Activated CD8-positive, alpha-beta memory T cell treated with anti-CD3 and anti-CD28 coated beads, Interleukin-2, amount 10 ng/mL, durations not matched to agents 7 days and 5 days (primary cell): Measurements from ENCODE around the gene BARHL2. TPM values are rescaled to one million over a fixed set of nuclear protein-coding genes. Genes with fewer than 3 reads are reported as not detected.

ENCODE experiments used
- ATAC-seq: fragments of 150-1000 bp; cut with Tn5 transposase; one replicate; pipeline ENCODE4 v1.10.0; 2021; ENCODE audit warnings: moderate library complexity
- CTCF ChIA-PET: fragments of 350-600 bp; sonication (Branson Sonifier 250); formaldehyde crosslinking; loops from one replicate; lab custom pipeline; 2021; ENCODE audit warnings: antibody characterized with exemption; lab: Charles Lee
- DNase-seq: peaks from one replicate; pipeline ENCODE4 v3.0.0-alpha.2; 2020
- H3K27ac Mint-ChIP-seq: one replicate; pipeline ENCODE4 v1.8.0; 2021; ENCODE audit warnings: mild to moderate bottlenecking, mixed read lengths
- H3K27me3 Mint-ChIP-seq: one replicate; pipeline ENCODE4 v1.8.0; 2021; ENCODE audit warnings: mixed read lengths
- H3K36me3 Mint-ChIP-seq: one replicate; pipeline ENCODE4 v1.8.0; 2021; ENCODE audit warnings: mild to moderate bottlenecking, mixed read lengths
- H3K4me1 Mint-ChIP-seq: one replicate; pipeline ENCODE4 v1.8.0; 2021; ENCODE audit warnings: mixed read lengths
- H3K4me3 Mint-ChIP-seq: one replicate; pipeline ENCODE4 v1.8.0; 2021; ENCODE audit warnings: mild to moderate bottlenecking, moderate library complexity, mixed read lengths
- H3K9me3 Mint-ChIP-seq: one replicate; pipeline ENCODE4 v1.8.0; 2022; ENCODE audit warnings: low read depth, mixed read lengths
- total RNA-seq, 2 experiments: library from RNA; stranded (reverse); gene quantifications; one replicate each; pipeline ENCODE4 v1.2.3, GENCODE V29; 2021

BARHL2 gene
- total RNA-seq: not detected

DNA sequence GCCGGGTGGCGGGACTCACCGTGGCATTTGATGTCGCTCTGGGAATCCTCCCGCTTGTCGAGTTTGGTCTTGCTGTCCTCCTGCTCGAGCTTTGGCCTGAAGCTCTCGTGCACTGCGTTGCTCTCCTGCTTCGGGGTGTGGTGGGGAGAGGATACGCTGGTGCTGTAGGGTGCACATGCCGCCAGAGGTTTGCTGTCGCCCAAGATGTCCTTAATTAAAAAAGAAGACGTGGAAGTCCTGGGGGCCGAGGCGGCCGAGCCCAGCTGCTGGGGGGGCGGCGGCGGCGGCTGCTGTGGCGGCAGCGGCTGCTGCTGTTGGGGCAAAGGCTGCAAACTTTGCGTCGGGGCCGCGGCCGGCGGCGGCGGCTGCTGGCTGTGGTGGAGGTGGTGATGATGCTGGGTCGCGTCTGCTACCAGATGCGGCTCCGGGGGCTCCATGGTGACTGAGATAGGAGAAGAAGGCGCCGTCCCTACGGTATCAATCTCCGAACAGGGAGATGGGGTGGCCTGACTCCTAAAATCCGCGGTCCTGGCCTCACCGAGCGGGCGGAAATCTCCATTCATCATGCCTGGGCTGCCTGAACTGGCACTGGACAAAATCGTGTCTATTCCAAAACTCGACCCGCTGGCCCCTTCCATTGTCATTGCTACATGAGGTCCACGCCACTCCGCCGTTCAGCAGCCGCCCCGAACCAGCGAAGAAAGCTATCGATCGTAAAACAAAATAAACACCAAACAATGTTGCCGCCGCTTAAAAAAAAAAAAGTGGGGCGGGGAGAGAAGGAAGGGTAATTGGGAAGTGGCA lies at the start of gene BARHL2:
TSS of gene BARHL2 (minus strand) at position 751 of the 804 bp plus-strand sequence. CDS start at position 644, 107 bp downstream.
- ATAC-seq (no peak), DNase-seq (no peak)
- H3K27me3 Mint-ChIP-seq: peaks cover 92% of the 10 kb centered on the region
- H3K9me3 Mint-ChIP-seq: peaks cover 2% of the 10 kb centered on the region
- peaks cover 15% of the 10 kb centered on the region for H3K4me1 Mint-ChIP-seq
- peak within 1 kb of the TSS; percentile 72 for H3K27ac Mint-ChIP-seq
- CTCF ChIA-PET: interaction anchor here (0.6 to 1.3 kb wide), 2 partner anchors 11 to 259 kb away, joined by 3 read pairs; no protein-coding TSS in a partner anchor
- peak within 1 kb of the TSS; percentile 26 for H3K4me3 Mint-ChIP-seq
- peaks cover 12% of the 10 kb centered on the region for H3K36me3 Mint-ChIP-seq

GRCh38 chr1:90763930-90764329 lies 46.8 kb upstream of the BARHL2 start:
- DNase-seq: no peak
- Mint-ChIP-seq H3K4me3 (no peak overlapping the region), H3K9me3 (no peaks in the 10 kb centered on the region), H3K27ac (no peak overlapping the region), H3K4me1 (no peaks in the 10 kb centered on the region), H3K27me3 (peaks cover 33% of the 10 kb centered on the region), H3K36me3 (no peaks in the 10 kb centered on the region)
- ATAC-seq: no peak
- CTCF ChIA-PET: no interaction called here

DNA sequence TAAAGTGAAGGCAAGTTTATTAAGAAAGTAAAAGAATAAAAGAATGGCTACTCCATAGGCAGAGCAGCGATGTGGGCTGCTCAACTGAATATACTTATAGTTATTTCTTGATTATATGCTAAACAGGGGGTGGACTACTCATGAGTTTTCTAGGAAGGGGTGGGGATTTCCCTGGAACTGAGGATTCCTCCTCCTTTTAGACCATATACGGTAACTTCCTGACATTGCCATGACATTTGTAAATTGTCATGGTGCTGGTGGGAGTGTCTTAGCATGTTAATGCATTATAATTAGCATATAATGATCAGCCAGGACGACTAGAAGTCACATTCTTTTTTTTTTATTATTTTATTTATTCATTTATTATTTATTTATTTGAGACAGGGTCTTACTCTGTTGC lies 46.4 kb upstream of the BARHL2 start:
- CTCF ChIA-PET: no interaction called here
- no peaks in the 10 kb centered on the region for H3K4me1 Mint-ChIP-seq
- no peaks in the 10 kb centered on the region for H3K9me3 Mint-ChIP-seq
- no peak overlapping the region for H3K4me3 Mint-ChIP-seq
- H3K27me3 Mint-ChIP-seq: peaks cover 36% of the 10 kb centered on the region
- no peak overlapping the region for H3K27ac Mint-ChIP-seq
- H3K36me3 Mint-ChIP-seq: no peaks in the 10 kb centered on the region
- DNase-seq (no peak), ATAC-seq (no peak)

DNA sequence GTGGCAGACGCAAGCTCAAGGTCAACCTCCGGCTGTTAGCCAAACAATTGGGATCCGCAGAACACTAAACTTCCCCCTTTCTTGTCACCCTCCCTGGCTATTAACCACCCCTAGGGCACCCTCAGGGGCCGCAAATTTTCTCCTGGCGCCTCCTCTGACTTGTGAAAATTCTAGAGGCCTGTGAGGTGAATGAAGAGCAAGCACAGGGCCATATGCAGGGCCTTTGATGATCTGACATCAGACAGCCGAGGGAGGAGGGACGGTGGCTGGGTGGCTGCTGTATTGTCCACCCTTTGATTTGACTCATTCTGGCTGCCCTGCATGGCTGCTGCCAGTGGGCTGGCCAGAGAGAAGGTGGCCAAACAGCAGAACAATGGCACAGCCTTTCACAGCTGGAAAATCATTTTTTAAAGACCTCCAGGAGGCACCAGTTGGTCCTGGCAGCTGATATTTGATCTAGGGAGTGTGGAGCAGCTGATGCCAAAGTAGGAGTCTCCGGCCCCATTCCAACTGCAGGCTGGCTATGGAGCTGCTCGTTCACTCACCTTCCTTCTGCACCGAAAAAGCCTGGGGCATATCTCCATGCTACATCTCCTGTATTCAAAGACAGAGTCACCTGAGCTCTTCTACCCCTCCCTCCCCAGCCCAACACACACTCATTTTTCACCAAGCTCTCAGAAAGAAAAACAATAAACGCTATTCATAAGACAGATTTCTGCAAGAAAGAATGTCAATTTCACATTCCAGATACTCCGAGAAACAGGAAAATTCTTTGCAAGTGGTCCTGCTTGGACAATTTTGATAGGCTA lies 44.9 kb upstream of the BARHL2 start:
- no peak overlapping the region for H3K27ac Mint-ChIP-seq
- H3K36me3 Mint-ChIP-seq: no peaks in the 10 kb centered on the region
- DNase-seq (no peak), ATAC-seq (no peak)
- H3K4me1 Mint-ChIP-seq: no peaks in the 10 kb centered on the region
- no peaks in the 10 kb centered on the region for H3K9me3 Mint-ChIP-seq
- H3K27me3 Mint-ChIP-seq: peaks cover 25% of the 10 kb centered on the region
- CTCF ChIA-PET: no interaction called here
- H3K4me3 Mint-ChIP-seq: no peak overlapping the region

GRCh38 chr1:90761156-90761555 lies 44.1 kb upstream of the BARHL2 start:
- H3K27ac Mint-ChIP-seq: no peak overlapping the region
- no peaks in the 10 kb centered on the region for H3K9me3 Mint-ChIP-seq
- no peak for ATAC-seq
- H3K4me3 Mint-ChIP-seq: no peak overlapping the region
- H3K4me1 Mint-ChIP-seq: no peaks in the 10 kb centered on the region
- no peak for DNase-seq
- CTCF ChIA-PET: no interaction called here
- H3K36me3 Mint-ChIP-seq: no peaks in the 10 kb centered on the region
- H3K27me3 Mint-ChIP-seq: peaks cover 25% of the 10 kb centered on the region

DNA sequence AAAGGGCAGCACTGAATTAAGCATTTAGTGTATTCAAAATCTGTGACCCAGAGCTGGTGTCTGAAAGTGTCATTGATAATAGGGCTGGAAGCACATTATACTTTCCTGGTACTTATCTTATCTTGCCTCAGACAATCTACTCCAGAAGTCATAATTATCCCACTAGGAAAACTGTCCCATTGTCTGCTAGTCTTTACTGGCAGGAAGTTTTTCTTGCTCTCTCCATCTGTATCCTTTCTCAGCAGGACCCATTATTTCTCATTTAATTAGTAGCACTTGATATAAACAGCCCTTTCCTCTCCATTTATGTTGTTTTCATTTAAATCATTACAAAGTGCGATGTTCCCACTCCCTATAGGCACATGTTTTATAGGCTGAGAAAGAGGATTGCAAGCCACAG lies 36.5 kb upstream of the BARHL2 start:
- no peak for ATAC-seq
- no peak overlapping the region for H3K27ac Mint-ChIP-seq
- no peak overlapping the region for H3K4me3 Mint-ChIP-seq
- DNase-seq: no peak
- H3K4me1 Mint-ChIP-seq: no peaks in the 10 kb centered on the region
- H3K9me3 Mint-ChIP-seq: no peaks in the 10 kb centered on the region
- no peaks in the 10 kb centered on the region for H3K36me3 Mint-ChIP-seq
- H3K27me3 Mint-ChIP-seq: peaks cover 31% of the 10 kb centered on the region
- CTCF ChIA-PET: no interaction called here

DNA sequence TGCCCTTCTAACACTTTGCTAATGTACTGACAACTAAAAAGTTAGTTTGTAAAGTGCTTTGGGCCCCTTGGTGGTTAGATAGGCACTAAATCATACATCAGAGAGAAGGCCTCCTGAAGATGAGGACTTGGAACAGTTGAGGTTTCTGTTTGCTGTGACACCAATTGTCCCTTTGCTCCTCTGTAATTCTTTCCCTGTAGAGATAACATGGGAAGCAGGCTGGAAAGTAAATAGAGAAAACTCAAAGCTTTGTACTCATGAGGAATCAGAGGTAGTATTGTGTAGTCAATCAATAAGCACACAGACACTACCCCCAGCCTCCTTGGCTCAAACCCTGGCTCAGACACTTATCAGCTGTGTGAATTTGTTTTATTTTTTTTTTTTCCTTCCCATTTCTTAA lies 31.6 kb upstream of the BARHL2 start:
- no peaks in the 10 kb centered on the region for H3K4me1 Mint-ChIP-seq
- DNase-seq: no peak
- H3K36me3 Mint-ChIP-seq: no peaks in the 10 kb centered on the region
- no peak overlapping the region for H3K27ac Mint-ChIP-seq
- CTCF ChIA-PET: no interaction called here
- no peaks in the 10 kb centered on the region for H3K9me3 Mint-ChIP-seq
- ATAC-seq: no peak
- H3K27me3 Mint-ChIP-seq: peaks cover 40% of the 10 kb centered on the region
- no peak overlapping the region for H3K4me3 Mint-ChIP-seq

- Mint-ChIP-seq H3K4me3 (no peak overlapping the region), H3K36me3 (no peaks in the 10 kb centered on the region), H3K27me3 (peaks cover 27% of the 10 kb centered on the region), H3K27ac (no peak overlapping the region), H3K4me1 (no peaks in the 10 kb centered on the region), H3K9me3 (no peaks in the 10 kb centered on the region)
- no peak for ATAC-seq
- no peak for DNase-seq
- CTCF ChIA-PET: interaction anchor here (1.2 kb wide), 1 partner anchor 17 kb away, joined by 3 read pairs; no protein-coding TSS in a partner anchor
These were observed 29.8 kb upstream of the BARHL2 start for GRCh38 chr1:90746857-90747256.

GRCh38 chr1:90745972-90746371 lies 28.9 kb upstream of the BARHL2 start:
- no peak overlapping the region for H3K27ac Mint-ChIP-seq
- no peaks in the 10 kb centered on the region for H3K36me3 Mint-ChIP-seq
- ATAC-seq (no peak), DNase-seq (no peak)
- H3K4me1 Mint-ChIP-seq: no peaks in the 10 kb centered on the region
- no peaks in the 10 kb centered on the region for H3K9me3 Mint-ChIP-seq
- H3K4me3 Mint-ChIP-seq: no peak overlapping the region
- CTCF ChIA-PET: no interaction called here
- H3K27me3 Mint-ChIP-seq: peaks cover 31% of the 10 kb centered on the region

GRCh38 chr1:90732136-90732535 lies 15.0 kb upstream of the BARHL2 start:
- CTCF ChIA-PET: interaction anchor here (2.5 kb wide), 1 partner anchor 11 kb away, joined by 21 read pairs; no protein-coding TSS in a partner anchor
- peaks cover 85% of the 10 kb centered on the region for H3K27me3 Mint-ChIP-seq
- no peak for ATAC-seq
- peaks cover 3% of the 10 kb centered on the region for H3K36me3 Mint-ChIP-seq
- no peak for DNase-seq
- H3K27ac Mint-ChIP-seq: no peak overlapping the region
- no peak overlapping the region for H3K4me3 Mint-ChIP-seq
- peaks cover 19% of the 10 kb centered on the region for H3K4me1 Mint-ChIP-seq
- H3K9me3 Mint-ChIP-seq: no peaks in the 10 kb centered on the region

DNA sequence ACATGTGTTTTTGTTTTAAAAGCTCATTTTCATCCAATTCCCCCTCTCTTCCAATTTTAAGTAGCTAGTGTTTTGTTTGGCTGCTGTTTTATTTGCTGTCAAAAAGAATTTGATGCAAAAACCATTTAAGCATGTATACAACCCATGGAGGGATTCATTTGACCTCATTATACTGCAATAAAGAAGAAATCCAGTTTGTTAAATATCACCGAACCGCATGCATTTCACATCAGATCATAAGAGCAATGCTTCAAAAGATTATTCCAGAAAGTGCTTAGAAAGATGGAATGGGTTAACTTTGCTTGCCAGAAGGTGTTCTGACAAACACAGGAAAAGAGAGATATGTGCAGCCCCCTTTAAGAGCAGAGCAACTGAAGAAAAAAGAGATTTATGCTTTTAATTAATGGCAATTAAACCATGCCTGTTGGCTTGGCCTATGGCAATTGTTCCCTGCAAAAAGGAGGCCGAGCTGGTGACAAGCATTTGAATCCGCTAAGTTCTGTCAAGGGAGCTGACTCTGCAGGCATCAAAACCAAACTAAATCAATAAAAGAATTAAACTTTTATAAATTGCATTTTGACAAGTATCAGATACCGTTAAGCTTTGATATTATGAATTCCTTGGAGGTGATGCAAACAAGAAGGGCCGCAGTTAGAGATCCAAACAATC lies 14.4 kb upstream of the BARHL2 start:
- peaks cover 88% of the 10 kb centered on the region for H3K27me3 Mint-ChIP-seq
- H3K4me3 Mint-ChIP-seq: no peak overlapping the region
- CTCF ChIA-PET: interaction anchor here (1.0 to 2.5 kb wide), 3 partner anchors 10 to 151 kb away, joined by 3 to 21 read pairs (median 3); no protein-coding TSS in a partner anchor
- H3K9me3 Mint-ChIP-seq: no peaks in the 10 kb centered on the region
- peaks cover 3% of the 10 kb centered on the region for H3K36me3 Mint-ChIP-seq
- no peak for ATAC-seq
- no peak for DNase-seq
- H3K27ac Mint-ChIP-seq: no peak overlapping the region
- H3K4me1 Mint-ChIP-seq: peaks cover 19% of the 10 kb centered on the region

- H3K36me3 Mint-ChIP-seq: peaks cover 10% of the 10 kb centered on the region
- H3K4me1 Mint-ChIP-seq: peaks cover 21% of the 10 kb centered on the region
- peak overlapping the region; percentile 62 for H3K27ac Mint-ChIP-seq
- DNase-seq: no peak
- no peaks in the 10 kb centered on the region for H3K9me3 Mint-ChIP-seq
- no peak for ATAC-seq
- H3K4me3 Mint-ChIP-seq: peak overlapping the region; percentile 22
- CTCF ChIA-PET: interaction anchor here (0.9 to 2.5 kb wide), 4 partner anchors 9 to 150 kb away, joined by 3 to 21 read pairs (median 3); no protein-coding TSS in a partner anchor
- peaks cover 94% of the 10 kb centered on the region for H3K27me3 Mint-ChIP-seq
These were observed 13.3 kb upstream of the BARHL2 start for GRCh38 chr1:90730243-90731022.
